Gastrocnemius medialis (tissue), 4 donors: ENCODE measurements around the gene CASP3. TPM values are rescaled to one million over a fixed set of nuclear protein-coding genes. Genes with fewer than 3 reads are reported as not detected.

Experiments
- ATAC-seq, 2 donors: fragments of 150-250 bp; one replicate each; pipeline ENCODE4 v1.9.1; 2016
- DNase-seq, 2 donors: peaks; one replicate each; pipeline ENCODE4 v3.0.0-alpha.2; 2019
- H3K27ac ChIP-seq, 4 donors: fragments of 200-600 bp; sonication (generic); 1 replicate in 1 of 4; 2 replicates in 3 of 4; pipeline ENCODE4 v1.5.1; 2016 to 2018; ENCODE audit warnings: mild to moderate bottlenecking in 2 of 4, moderate library complexity in 1 of 4
- H3K27me3 ChIP-seq, 3 donors: fragments of 200-600 bp; sonication (generic) in 2 of 3; 1 replicate in 1 of 3; 2 replicates in 2 of 3; pipeline versions ENCODE4 v1.5.1 to v1.6.0; 2016 to 2019; ENCODE audit warnings: mild to moderate bottlenecking in 1 of 3, moderate library complexity in 1 of 3
- H3K36me3 ChIP-seq, 2 donors: fragments of 200-600 bp; sonication (generic) in 1 of 2; one replicate each; pipeline ENCODE4 v1.5.1; 2017 to 2018
- H3K4me1 ChIP-seq, 2 donors: fragments of 200-600 bp; sonication (generic) in 1 of 2; one replicate each; pipeline ENCODE4 v1.5.1; 2016 to 2017; ENCODE audit warnings: mild to moderate bottlenecking in 2 of 2
- H3K4me3 ChIP-seq, 4 donors: fragments of 200-600 bp; sonication (generic) in 3 of 4; 1 replicate in 1 of 4; 2 replicates in 3 of 4; pipeline ENCODE4 v1.5.1; 2016 to 2019; ENCODE audit warnings: mild to moderate bottlenecking in 2 of 4
- H3K9me3 ChIP-seq, 3 donors: fragments of 200-600 bp; sonication (generic) in 2 of 3; 1 replicate in 1 of 3; 2 replicates in 2 of 3; pipeline ENCODE4 v1.5.1; 2016 to 2019
- CTCF ChIP-seq, 5 experiments: fragments of 450-650 bp in 3 of 5; fragments of 200-600 bp in 2 of 5; sonication (generic) in 2 of 5; IDR thresholded peaks in 4 of 5; conservative IDR thresholded peaks in 1 of 5; 1 replicate in 4 of 5; 2 replicates in 1 of 5; pipeline ENCODE4 v1.5.1; 2016 to 2019; ENCODE audit warnings: antibody characterized with exemption in 5 of 5, mild to moderate bottlenecking in 3 of 5, moderate library complexity in 3 of 5
- POLR2A ChIP-seq, 2 donors: fragments of 450-650 bp; IDR thresholded peaks; one replicate each; pipeline ENCODE4 v1.6.1; 2017; ENCODE audit warnings: antibody characterized with exemption in 2 of 2, mild to moderate bottlenecking in 2 of 2, moderate library complexity in 2 of 2
- in situ Hi-C, 4 donors: fragments of 200-750 bp; cut with MboI; loops; one replicate each; pipeline versions ENCODE4 v1.15.0 to v1.8.0; 2017; ENCODE audit warnings: low sequenced_read_pairs in 4 of 4
- intact Hi-C: fragments of 100-400 bp; cut with DNase I; formaldehyde crosslinking; loops from one replicate; pipeline ENCODE4 v1.15.1; 2023; ENCODE audit warnings: low total_unique reads
- total RNA-seq, 4 donors: library from RNA; depleted of rRNA; stranded (reverse); fragments of >200 nt; gene quantifications; one replicate each; pipeline versions ENCODE4 v1.1.0 to v1.2.3, GENCODE V29; 2016

Gene CASP3
- total RNA-seq, 4 donors from 2014 or later, result 16.9 to 25.5 (median 20.8) TPM

- in situ Hi-C loops (no loop called here), intact Hi-C loops (no loop called here)
- peaks cover 0 to 5% (median 0%) of the 10 kb centered on the region in 3 donors for H3K27me3 ChIP-seq
- no peaks in the 10 kb centered on the region for H3K4me1 ChIP-seq
- no peak for ATAC-seq
- no peaks in the 10 kb centered on the region for H3K36me3 ChIP-seq
- H3K4me3 ChIP-seq, result no peak overlapping the region
- no peaks in the 10 kb centered on the region for H3K9me3 ChIP-seq
- H3K27ac ChIP-seq, result no peak overlapping the region
- TF ChIP-seq CTCF (IDR thresholded peaks at IDR 0.05 in 4 of 5, conservative IDR thresholded peaks at IDR 0.05 in 1 of 5) (no peak), POLR2A (IDR thresholded peaks at IDR 0.05) (no peak)
- DNase-seq, result no peak
Observed at GRCh38 chr4:184587221-184587620, 62.0 kb downstream of the CASP3 start.

GRCh38 chr4:184583738-184584502 is 65.3 kb downstream of the CASP3 start:
- Histone ChIP-seq H3K27ac (no peak overlapping the region), H3K27me3 (no peaks in the 10 kb centered on the region), H3K4me3 (no peak overlapping the region), H3K9me3 (no peaks in the 10 kb centered on the region), H3K4me1 (no peaks in the 10 kb centered on the region), H3K36me3 (no peaks in the 10 kb centered on the region)
- ATAC-seq (no peak), DNase-seq (no peak)
- intact Hi-C loops (no loop called here), in situ Hi-C loops (no loop called here)
- no peak for TF ChIP-seq POLR2A (IDR thresholded peaks at IDR 0.05)

Other genes starting within 250 kb of the CASP3 start
- gene IRF2, start 174.9 kb downstream of the CASP3 start, total RNA-seq, result 10 to 100 TPM; 20.9 to 37.1 (median 32.8) TPM
- gene PRIMPOL, start 291 bp upstream of the CASP3 start, total RNA-seq, result 10 to 100 TPM in 3 of 4 donors, 1 to 10 TPM in 1; 5.9 to 11.1 (median 10.7) TPM
- gene CENPU, start 84.6 kb upstream of the CASP3 start, total RNA-seq, result 1 to 10 TPM in 2 of 4 donors, under 1 TPM in 1, not detected in 1; 0.75 to 2.7 (median 2.2) TPM
- gene ACSL1, start 176.5 kb upstream of the CASP3 start, total RNA-seq, result 1,000 to 10,000 TPM in 3 of 4 donors, 100 to 1,000 TPM in 1; 591 to 2,181 (median 1,316) TPM